Psoas muscle (tissue), 8 donors: Measurements from ENCODE around the gene LMF1. TPM values are rescaled to one million over a fixed set of nuclear protein-coding genes. Genes with fewer than 3 reads are reported as not detected.
A peak's percentile ranks its signal among the peaks of the same experiment; 100 is the strongest.
"Not testable (repeated sequence)": the region's sequence is repeated elsewhere in the genome, so short reads cannot be mapped to it uniquely, and the experiment has no call there.

Source experiments
- ATAC-seq, 4 donors: fragments of 200-7000 bp; cut with Tn5 transposase; one replicate each; pipeline ENCODE4 v1.9.1; 2020; ENCODE audit warnings: moderate library complexity in 3 of 4, mild to moderate bottlenecking in 2 of 4
- DNase-seq, 2 donors: peaks; one replicate each; pipeline ENCODE4 v3.0.0-alpha.2; 2020
- H3K27ac ChIP-seq: fragments of 200-600 bp; one replicate; pipeline ENCODE4 v1.8.0; 2022
- H3K27me3 ChIP-seq, 3 donors: fragments of 200-600 bp in 1 of 3; one replicate each; pipeline versions ENCODE4 v1.6.1 to v1.8.0; 2013 to 2022; ENCODE audit warnings: low read length in 2 of 3, mild to moderate bottlenecking in 2 of 3, moderate library complexity in 1 of 3; ENCODE audit not compliant: insufficient read depth in 3 of 3
- H3K36me3 ChIP-seq, 2 donors: fragments of 200-600 bp in 1 of 2; one replicate each; pipeline versions ENCODE4 v1.6.1 to v1.8.0; 2013 to 2022; ENCODE audit warnings: low read depth in 1 of 2, mild to moderate bottlenecking in 1 of 2, moderate library complexity in 1 of 2; ENCODE audit not compliant: insufficient read depth in 1 of 2
- H3K4me1 ChIP-seq: fragments of 200-600 bp; one replicate; pipeline ENCODE4 v1.8.0; 2022
- H3K4me3 ChIP-seq: fragments of 200-600 bp; one replicate; pipeline ENCODE4 v1.8.0; 2022; ENCODE audit warnings: mild to moderate bottlenecking
- H3K9me3 ChIP-seq: fragments of 200-600 bp; one replicate; pipeline ENCODE4 v1.8.0; 2022
- WGBS, 3 donors: extraction: QIAGEN DNeasy Blood & Tissue Kit; methylation state at CpG; one replicate each; pipeline versions ENCODE4 v1.1.6 to v1.1.7; 2013; 5-methylcytosine and 5-hydroxymethylcytosine counted together
- intact Hi-C, 2 donors: fragments of 100-400 bp; cut with DNase I; formaldehyde crosslinking; loops; one replicate each; pipeline versions ENCODE4 v1.11.0 to v1.14.2; 2022
- polyA plus RNA-seq, 3 donors: library from polyadenylated mRNA; stranded (reverse); fragments of 200-250 nt; gene quantifications; one replicate each; pipeline ENCODE4 v1.2.3, GENCODE V29; 2013
- total RNA-seq, 4 donors: library from RNA; stranded (reverse); fragmentation: NEBNext Ultra II Directional in 2 of 4; extraction: Animal tissue kit (Norgen Biotek cat#: 25700) in 2 of 4; gene quantifications; one replicate each; pipeline versions ENCODE4 v1.2.1 to v1.2.4, GENCODE V29; 2021 to 2023
- TF ChIP-seq, protein P1 (sequence below): fragments of 200-600 bp; IDR thresholded peaks from one replicate; pipeline ENCODE4 v1.8.0; 2022; ENCODE audit warnings: antibody characterized with exemption
- donor health status: healthy with polysubstance abuse.
- donor health status: DM: no; HTN: no; CAD: no; lungs with moderate emphysema.
- donor health status: Bipolar disorder and iron deficiency.
- donor health status: healthy.
- donor health status: DM: yes; HTN: yes; CAD: no.
- donor health status: DM: no; HTN: no; CAD: no.
- donor health status: DM: no; HTN: no; CAD: no.
- donor health status: DM: yes; HTN: yes; CAD: no.

LMF1 gene
- total and polyA plus RNA-seq, 7 donors = 1.9 to 9.0 (median 4.0) TPM

DNA sequence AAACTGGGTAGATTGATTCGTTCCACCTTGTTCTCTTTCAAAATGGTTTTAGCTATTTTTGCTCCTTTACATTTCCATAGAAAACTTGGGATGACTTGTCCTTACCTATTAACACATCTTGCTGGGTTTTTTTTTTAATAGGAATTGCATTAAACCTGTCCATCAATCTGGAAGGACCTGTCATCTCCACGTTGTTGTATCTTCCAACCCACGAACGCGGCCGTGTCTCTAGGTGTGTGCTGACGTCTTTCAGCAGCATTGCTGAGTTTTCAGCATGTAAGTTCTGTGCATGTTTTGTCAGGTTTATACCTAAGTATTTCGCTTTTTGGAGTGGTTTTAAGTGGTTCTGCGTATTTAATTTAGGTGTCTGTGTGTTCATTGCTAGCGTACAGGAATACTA is 109.9 kb downstream of the LMF1 start:
- intact Hi-C loops = no loop called here
- no peak overlapping the region for H3K27ac ChIP-seq
- TF ChIP-seq, protein P1, sequence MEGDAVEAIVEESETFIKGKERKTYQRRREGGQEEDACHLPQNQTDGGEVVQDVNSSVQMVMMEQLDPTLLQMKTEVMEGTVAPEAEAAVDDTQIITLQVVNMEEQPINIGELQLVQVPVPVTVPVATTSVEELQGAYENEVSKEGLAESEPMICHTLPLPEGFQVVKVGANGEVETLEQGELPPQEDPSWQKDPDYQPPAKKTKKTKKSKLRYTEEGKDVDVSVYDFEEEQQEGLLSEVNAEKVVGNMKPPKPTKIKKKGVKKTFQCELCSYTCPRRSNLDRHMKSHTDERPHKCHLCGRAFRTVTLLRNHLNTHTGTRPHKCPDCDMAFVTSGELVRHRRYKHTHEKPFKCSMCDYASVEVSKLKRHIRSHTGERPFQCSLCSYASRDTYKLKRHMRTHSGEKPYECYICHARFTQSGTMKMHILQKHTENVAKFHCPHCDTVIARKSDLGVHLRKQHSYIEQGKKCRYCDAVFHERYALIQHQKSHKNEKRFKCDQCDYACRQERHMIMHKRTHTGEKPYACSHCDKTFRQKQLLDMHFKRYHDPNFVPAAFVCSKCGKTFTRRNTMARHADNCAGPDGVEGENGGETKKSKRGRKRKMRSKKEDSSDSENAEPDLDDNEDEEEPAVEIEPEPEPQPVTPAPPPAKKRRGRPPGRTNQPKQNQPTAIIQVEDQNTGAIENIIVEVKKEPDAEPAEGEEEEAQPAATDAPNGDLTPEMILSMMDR = no peak
- H3K36me3 ChIP-seq = no peaks in the 10 kb centered on the region
- H3K27me3 ChIP-seq = no peaks in the 10 kb centered on the region
- DNase-seq (no peak), ATAC-seq (no peak)
- H3K9me3 ChIP-seq = no peaks in the 10 kb centered on the region
- H3K4me3 ChIP-seq = no peak overlapping the region
- H3K4me1 ChIP-seq = no peaks in the 10 kb centered on the region
- WGBS, 3 donors = 95% methylated on average over 10 of the region's 10 CpGs

DNA sequence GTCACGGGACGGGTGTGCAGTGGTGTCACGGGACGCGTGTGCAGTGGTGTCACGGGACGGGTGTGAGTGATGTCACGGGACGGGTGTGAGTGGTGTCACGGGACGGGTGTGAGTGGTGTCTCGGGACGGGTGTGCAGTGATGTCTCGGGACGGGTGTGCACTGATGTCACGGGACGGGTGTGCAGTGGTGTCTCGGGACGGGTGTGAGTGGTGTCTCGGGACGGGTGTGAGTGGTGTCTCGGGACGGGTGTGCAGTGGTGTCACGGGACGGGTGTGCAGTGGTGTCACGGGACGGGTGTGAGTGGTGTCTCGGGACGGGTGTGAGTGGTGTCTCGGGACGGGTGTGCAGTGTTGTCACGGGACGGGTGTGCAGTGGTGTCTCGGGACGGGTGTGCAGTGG is 111.8 kb downstream of the LMF1 start:
- H3K36me3 ChIP-seq, intact Hi-C loops, H3K4me1 ChIP-seq, ATAC-seq, H3K27me3 ChIP-seq, H3K9me3 ChIP-seq, DNase-seq, H3K27ac ChIP-seq, H3K4me3 ChIP-seq: not testable (repeated sequence)
- WGBS, 3 donors = 97 to 98% (median 98%) methylated on average over 30 to 35 of the region's 35 CpGs

DNA sequence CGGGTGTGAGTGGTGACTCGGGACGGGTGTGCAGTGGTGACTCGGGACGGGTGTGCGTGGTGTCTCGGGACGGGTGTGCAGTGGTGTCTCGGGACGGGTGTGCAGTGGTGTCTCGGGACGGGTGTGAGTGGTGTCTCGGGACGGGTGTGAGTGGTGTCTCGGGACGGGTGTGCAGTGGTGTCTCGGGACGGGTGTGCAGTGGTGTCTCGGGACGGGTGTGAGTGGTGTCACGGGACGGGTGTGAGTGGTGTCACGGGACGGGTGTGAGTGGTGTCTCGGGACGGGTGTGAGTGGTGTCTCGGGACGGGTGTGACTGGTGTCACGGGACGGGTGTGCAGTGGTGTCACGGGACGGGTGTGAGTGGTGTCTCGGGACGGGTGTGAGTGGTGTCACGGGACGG is 112.3 kb downstream of the LMF1 start:
- H3K27me3 ChIP-seq, H3K36me3 ChIP-seq, DNase-seq, H3K4me1 ChIP-seq, intact Hi-C loops, ATAC-seq, H3K9me3 ChIP-seq, H3K27ac ChIP-seq, H3K4me3 ChIP-seq: not testable (repeated sequence)
- WGBS, 3 donors = 85 to 95% (median 91%) methylated on average over 29 to 36 of the region's 36 CpGs

DNA sequence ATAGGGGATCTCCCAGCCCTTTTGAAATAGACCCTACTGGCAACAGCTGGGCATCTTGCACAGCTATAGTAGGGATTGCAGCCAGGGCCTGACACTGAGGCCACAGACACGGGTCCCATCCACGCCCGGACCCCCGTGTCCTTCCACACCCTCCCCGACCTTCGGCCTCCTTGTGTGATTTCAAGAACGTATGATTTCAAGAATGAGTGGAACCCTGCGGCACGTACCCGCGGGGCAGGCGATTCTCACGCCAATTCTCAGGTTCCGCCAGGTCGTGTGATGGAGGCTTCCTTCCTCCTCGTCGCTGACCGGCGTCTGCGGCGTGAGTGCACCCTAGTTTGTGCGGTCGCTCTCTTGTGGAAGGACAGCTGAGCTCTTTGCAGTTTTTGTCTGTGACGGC is 114.0 kb downstream of the LMF1 start:
- peak in 1 of 2 donors; percentile 26 for DNase-seq
- ATAC-seq = no peak
- TF ChIP-seq, protein P1 = no peak
- WGBS, 3 donors = 94 to 96% (median 96%) methylated on average over 24 of the region's 24 CpGs
- Histone ChIP-seq H3K27ac (no peak overlapping the region), H3K4me3 (no peak overlapping the region), H3K9me3 (no peaks in the 10 kb centered on the region), H3K27me3 (no peaks in the 10 kb centered on the region), H3K36me3 (no peaks in the 10 kb centered on the region), H3K4me1 (no peaks in the 10 kb centered on the region)
- intact Hi-C loops = no loop called here

DNA sequence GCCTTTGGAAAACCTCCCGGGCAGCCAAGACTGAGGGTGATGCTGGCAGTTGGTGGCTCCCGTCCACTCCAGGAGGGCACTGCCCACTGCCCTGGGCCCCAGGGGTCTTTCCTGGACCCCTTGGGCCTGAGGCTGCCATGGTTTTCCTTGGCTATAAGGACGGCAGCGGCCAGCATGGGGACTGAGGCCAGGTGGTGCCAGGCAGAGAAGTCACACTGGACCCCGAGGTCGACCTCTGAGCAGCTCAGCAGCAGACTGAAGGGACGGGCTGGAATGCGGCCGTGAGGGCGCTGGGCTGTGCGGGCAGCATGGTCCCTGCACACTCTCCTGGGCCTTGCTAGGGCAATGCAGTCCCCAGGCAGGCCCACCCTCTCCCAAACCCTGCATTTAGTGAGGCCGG is 114.7 kb downstream of the LMF1 start:
- H3K4me1 ChIP-seq = no peaks in the 10 kb centered on the region
- peak in 1 of 2 donors; percentile 30 for DNase-seq
- ATAC-seq = peak in 1 of 4 donors; percentile 20
- H3K4me3 ChIP-seq = no peak overlapping the region
- no peaks in the 10 kb centered on the region for H3K27me3 ChIP-seq
- H3K36me3 ChIP-seq = no peaks in the 10 kb centered on the region
- intact Hi-C loops = no loop called here
- TF ChIP-seq, protein P1 = no peak
- H3K9me3 ChIP-seq = no peaks in the 10 kb centered on the region
- no peak overlapping the region for H3K27ac ChIP-seq
- WGBS, 3 donors = 91 to 92% (median 91%) methylated on average over 11 to 12 of the region's 12 CpGs

DNA sequence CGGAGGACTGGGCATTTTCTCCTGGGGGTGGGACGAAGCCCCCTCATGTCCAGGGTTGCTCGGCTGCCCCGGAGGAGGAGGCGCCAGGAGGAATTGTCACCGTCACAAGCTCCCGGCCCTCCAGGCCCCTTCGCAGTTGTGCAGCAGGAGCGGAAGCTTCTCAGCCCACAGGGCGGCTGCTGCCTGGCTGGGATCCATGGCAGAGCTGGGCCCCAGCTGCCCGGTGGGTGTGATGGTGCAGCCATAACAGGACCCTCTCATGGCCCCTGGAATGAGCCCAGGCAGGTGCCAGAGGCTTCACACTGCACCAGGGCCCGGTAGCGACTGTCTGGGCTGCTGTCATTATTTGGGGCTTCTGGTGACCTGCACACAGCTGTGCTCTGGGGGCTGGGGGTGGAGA is 115.3 kb downstream of the LMF1 start:
- ATAC-seq (no peak), DNase-seq (peak in 1 of 2 donors; percentile 39)
- H3K36me3 ChIP-seq = no peaks in the 10 kb centered on the region
- no peak overlapping the region for H3K4me3 ChIP-seq
- no peaks in the 10 kb centered on the region for H3K9me3 ChIP-seq
- 65 to 73% (median 66%) methylated on average over 13 of the region's 13 CpGs for WGBS, 3 donors
- intact Hi-C loops = no loop called here
- TF ChIP-seq, protein P1 = no peak
- no peaks in the 10 kb centered on the region for H3K27me3 ChIP-seq
- H3K4me1 ChIP-seq = no peaks in the 10 kb centered on the region
- no peak overlapping the region for H3K27ac ChIP-seq
